CD14-positive monocyte (primary cell): ENCODE measurements around the gene SLC35D2. TPM values are rescaled to one million over a fixed set of nuclear protein-coding genes. Genes with fewer than 3 reads are reported as not detected.

Experiments used
- DNase-seq, 3 donors: peaks; one replicate each; pipeline ENCODE4 v3.0.0-alpha.2; 2011 to 2022
- H2AFZ ChIP-seq: 2 replicates; pipeline ENCODE4 v1.6.0; 2012; ENCODE audit warnings: mild to moderate bottlenecking, low read depth, low read length, inconsistent platforms; ENCODE audit not compliant: insufficient read depth, poor library complexity, severe bottlenecking
- H3K27ac ChIP-seq, 2 donors: 1 replicate in 1 of 2; 2 replicates in 1 of 2; pipeline ENCODE4 v1.5.1; 2012 to 2013; ENCODE audit warnings: low read length in 2 of 2, control low read depth in 1 of 2, inconsistent platforms in 1 of 2, low read depth in 1 of 2, mild to moderate bottlenecking in 1 of 2
- H3K27me3 ChIP-seq, 2 donors: one replicate each; pipeline versions ENCODE4 v1.6.0 to v1.6.1; 2011 to 2013; ENCODE audit warnings: low read length in 2 of 2; ENCODE audit not compliant: control insufficient read depth in 2 of 2, insufficient read depth in 2 of 2
- H3K36me3 ChIP-seq, 2 donors: replicated peaks in 1 of 2; 1 replicate in 1 of 2; 2 replicates in 1 of 2; pipeline versions ENCODE4 v1.5.1 to v1.6.1; 2012 to 2013; ENCODE audit warnings: low read length in 2 of 2, control low read depth in 1 of 2, inconsistent platforms in 1 of 2, mild to moderate bottlenecking in 1 of 2; ENCODE audit not compliant: insufficient read depth in 2 of 2, control insufficient read depth in 1 of 2
- H3K4me1 ChIP-seq, 2 donors: 1 replicate in 1 of 2; 2 replicates in 1 of 2; pipeline versions ENCODE4 v1.5.1 to v1.6.1; 2012 to 2013; ENCODE audit warnings: low read length in 2 of 2, control low read depth in 1 of 2, inconsistent platforms in 1 of 2, mild to moderate bottlenecking in 1 of 2, moderate library complexity in 1 of 2; ENCODE audit not compliant: insufficient read depth in 2 of 2, control insufficient read depth in 1 of 2
- H3K4me2 ChIP-seq: replicated peaks from 2 replicates; pipeline ENCODE3; 2012; ENCODE audit warnings: low read length, moderate library complexity, mild to moderate bottlenecking; ENCODE audit not compliant: poor library complexity, severe bottlenecking; ENCODE audit errors: extremely low read depth
- H3K4me3 ChIP-seq, 3 experiments: fragments of 200-600 bp in 1 of 3; sonication (generic) in 1 of 3; replicated peaks in 1 of 3; 1 replicate in 2 of 3; 2 replicates in 1 of 3; pipeline ENCODE4 v1.5.1; 2011 to 2013; ENCODE audit warnings: low read length in 3 of 3, mild to moderate bottlenecking in 3 of 3, control low read depth in 2 of 3, low read depth in 2 of 3, inconsistent platforms in 1 of 3, moderate library complexity in 1 of 3
- H3K79me2 ChIP-seq: 2 replicates; pipeline ENCODE4 v1.6.0; 2012; ENCODE audit warnings: mild to moderate bottlenecking, control low read depth, inconsistent platforms, low read length, moderate library complexity; ENCODE audit not compliant: insufficient read depth
- H3K9ac ChIP-seq: 2 replicates; pipeline ENCODE4 v1.6.0; 2017; ENCODE audit warnings: low read length, mild to moderate bottlenecking; ENCODE audit not compliant: insufficient read depth, poor library complexity, severe bottlenecking
- H3K9me3 ChIP-seq, 2 donors: replicated peaks in 1 of 2; 1 replicate in 1 of 2; 2 replicates in 1 of 2; pipeline versions ENCODE4 v1.5.1 to v1.6.1; 2012 to 2013; ENCODE audit warnings: low read length in 2 of 2, control low read depth in 1 of 2; ENCODE audit not compliant: control insufficient read depth in 1 of 2, insufficient read depth in 1 of 2
- H4K20me1 ChIP-seq: 2 replicates; pipeline ENCODE4 v1.6.0; 2012; ENCODE audit warnings: mild to moderate bottlenecking, low read length, control low read depth, moderate library complexity; ENCODE audit not compliant: insufficient read depth
- H3K27ac Mint-ChIP-seq, 7 donors: one replicate each; pipeline ENCODE4 v1.8.0; 2020; ENCODE audit warnings: mild to moderate bottlenecking in 7 of 7, mixed read lengths in 7 of 7, moderate library complexity in 6 of 7, inconsistent platforms in 2 of 7
- H3K27me3 Mint-ChIP-seq, 3 donors: one replicate each; pipeline ENCODE4 v1.8.0; 2021 to 2022; ENCODE audit warnings: low read depth in 3 of 3, mild to moderate bottlenecking in 3 of 3, mixed read lengths in 3 of 3, moderate library complexity in 3 of 3, inconsistent platforms in 1 of 3
- H3K36me3 Mint-ChIP-seq, 2 donors: one replicate each; pipeline ENCODE4 v1.8.0; 2020; ENCODE audit warnings: mixed read lengths in 2 of 2, inconsistent platforms in 1 of 2, mild to moderate bottlenecking in 1 of 2
- H3K4me1 Mint-ChIP-seq: one replicate; pipeline ENCODE4 v1.8.0; 2020; ENCODE audit warnings: mild to moderate bottlenecking, mixed read lengths
- H3K4me3 Mint-ChIP-seq, 2 donors: one replicate each; pipeline ENCODE4 v1.8.0; 2020; ENCODE audit warnings: mild to moderate bottlenecking in 2 of 2, mixed read lengths in 2 of 2, moderate library complexity in 1 of 2
- H3K9me3 Mint-ChIP-seq, 7 donors: one replicate each; pipeline ENCODE4 v1.8.0; 2020 to 2022; ENCODE audit warnings: mixed read lengths in 7 of 7, mild to moderate bottlenecking in 6 of 7, moderate library complexity in 6 of 7, inconsistent platforms in 2 of 7
- WGBS: methylation state at CpG from one replicate; pipeline ENCODE4 v1.1.5; 2013; ENCODE audit warnings: missing lambda C conversion rate; ENCODE audit not compliant: insufficient coverage; 5-methylcytosine and 5-hydroxymethylcytosine counted together
- intact Hi-C, 2 donors: fragments of 100-400 bp; cut with micrococcal nuclease; formaldehyde crosslinking; loops; one replicate each; pipeline versions ENCODE4 v1.15.0 to v1.15.1; 2023
- polyA plus RNA-seq, 3 donors: library from polyadenylated mRNA; depleted of rRNA in 1 of 3; unstranded in 2 of 3; stranded (reverse) in 1 of 3; fragments of 300-500 nt in 2 of 3; fragments of >200 nt in 1 of 3; fragmentation: Illumina TruSeq in 2 of 3; gene quantifications; 1 replicate in 2 of 3; 2 replicates in 1 of 3; pipeline ENCODE4 v1.2.3, GENCODE V29; 2012 to 2021
- TF ChIP-seq, protein P1 (sequence below): fragments of 200-600 bp; IDR thresholded peaks from one replicate; pipeline ENCODE4 v1.8.0; 2022; ENCODE audit warnings: antibody characterized with exemption, mild to moderate bottlenecking

SLC35D2 gene
- polyA plus RNA-seq, 3 donors, result 14.8 to 27.4 (median 20.0) TPM

DNA sequence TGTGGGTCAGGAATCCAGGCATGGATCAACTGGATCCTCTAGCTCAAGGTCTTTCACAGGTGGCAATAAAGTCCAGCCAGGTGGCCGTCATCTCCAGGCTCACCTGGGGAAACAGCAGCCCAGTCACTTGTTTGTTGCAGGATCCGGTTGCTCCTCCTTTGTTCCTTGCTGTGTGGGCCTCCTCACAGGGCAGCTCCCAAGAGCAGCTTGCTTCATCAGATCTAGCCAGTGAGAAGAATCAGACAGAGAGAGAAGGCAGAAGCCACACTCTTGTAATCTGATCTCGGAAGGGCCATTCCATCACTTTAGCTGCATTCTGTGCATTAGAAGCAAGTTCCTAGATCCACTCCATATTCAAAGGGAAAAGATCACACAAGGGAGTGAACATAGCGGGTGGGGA, 78.3 kb downstream of the SLC35D2 start:
- Mint-ChIP-seq H3K9me3 (peaks cover 0 to 11% (median 1%) of the 10 kb centered on the region in 7 donors), H3K4me3 (no peak overlapping the region), H3K27ac (no peak overlapping the region), H3K36me3 (no peaks in the 10 kb centered on the region), H3K27me3 (peaks cover 10 to 13% (median 10%) of the 10 kb centered on the region in 3 donors), H3K4me1 (no peaks in the 10 kb centered on the region)
- 94% methylated on average over 2 of the region's 4 CpGs for WGBS
- TF ChIP-seq, protein P1, sequence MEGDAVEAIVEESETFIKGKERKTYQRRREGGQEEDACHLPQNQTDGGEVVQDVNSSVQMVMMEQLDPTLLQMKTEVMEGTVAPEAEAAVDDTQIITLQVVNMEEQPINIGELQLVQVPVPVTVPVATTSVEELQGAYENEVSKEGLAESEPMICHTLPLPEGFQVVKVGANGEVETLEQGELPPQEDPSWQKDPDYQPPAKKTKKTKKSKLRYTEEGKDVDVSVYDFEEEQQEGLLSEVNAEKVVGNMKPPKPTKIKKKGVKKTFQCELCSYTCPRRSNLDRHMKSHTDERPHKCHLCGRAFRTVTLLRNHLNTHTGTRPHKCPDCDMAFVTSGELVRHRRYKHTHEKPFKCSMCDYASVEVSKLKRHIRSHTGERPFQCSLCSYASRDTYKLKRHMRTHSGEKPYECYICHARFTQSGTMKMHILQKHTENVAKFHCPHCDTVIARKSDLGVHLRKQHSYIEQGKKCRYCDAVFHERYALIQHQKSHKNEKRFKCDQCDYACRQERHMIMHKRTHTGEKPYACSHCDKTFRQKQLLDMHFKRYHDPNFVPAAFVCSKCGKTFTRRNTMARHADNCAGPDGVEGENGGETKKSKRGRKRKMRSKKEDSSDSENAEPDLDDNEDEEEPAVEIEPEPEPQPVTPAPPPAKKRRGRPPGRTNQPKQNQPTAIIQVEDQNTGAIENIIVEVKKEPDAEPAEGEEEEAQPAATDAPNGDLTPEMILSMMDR, result no peak
- H3K27me3 ChIP-seq, result no peaks in the 10 kb centered on the region
- no peaks in the 10 kb centered on the region for H4K20me1 ChIP-seq
- H3K9me3 ChIP-seq, result no peaks in the 10 kb centered on the region
- no peak overlapping the region for H2AFZ ChIP-seq
- H3K36me3 ChIP-seq, result no peaks in the 10 kb centered on the region
- no peak overlapping the region for H3K4me3 ChIP-seq
- no peak for DNase-seq
- H3K27ac ChIP-seq, result no peak overlapping the region
- H3K9ac ChIP-seq, result no peak overlapping the region
- intact Hi-C loops, result no loop called here
- no peak overlapping the region for H3K4me2 ChIP-seq
- H3K4me1 ChIP-seq, result no peaks in the 10 kb centered on the region
- no peaks in the 10 kb centered on the region for H3K79me2 ChIP-seq

DNA sequence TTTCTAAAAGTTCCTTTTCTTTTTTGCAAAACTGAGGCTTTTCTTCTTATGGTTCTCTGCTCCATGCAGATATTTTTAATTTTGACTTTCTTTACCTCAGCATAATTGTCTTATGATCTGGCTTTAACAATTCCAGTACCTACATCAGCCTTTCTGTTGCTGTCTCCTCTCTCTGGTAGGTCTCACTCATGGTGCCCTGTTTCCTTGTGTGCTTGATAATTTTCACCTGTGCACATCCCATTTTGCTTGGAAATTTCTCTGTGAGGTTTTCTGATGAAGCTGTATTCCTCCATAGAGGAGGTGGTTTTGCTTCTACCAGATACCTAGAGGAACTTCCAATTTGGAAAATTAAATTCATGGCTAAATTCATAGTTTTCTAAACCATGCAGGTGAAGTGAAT, 79.3 kb downstream of the SLC35D2 start:
- Histone ChIP-seq H3K4me1 (no peaks in the 10 kb centered on the region), H3K27ac (no peak overlapping the region), H2AFZ (no peak overlapping the region), H3K4me2 (no peak overlapping the region), H4K20me1 (no peaks in the 10 kb centered on the region), H3K79me2 (no peaks in the 10 kb centered on the region), H3K9ac (no peak overlapping the region), H3K9me3 (no peaks in the 10 kb centered on the region), H3K4me3 (no peak overlapping the region), H3K27me3 (no peaks in the 10 kb centered on the region), H3K36me3 (no peaks in the 10 kb centered on the region)
- Mint-ChIP-seq H3K27me3 (peaks cover 8 to 10% (median 10%) of the 10 kb centered on the region in 3 donors), H3K27ac (no peak overlapping the region), H3K36me3 (no peaks in the 10 kb centered on the region), H3K4me1 (no peaks in the 10 kb centered on the region), H3K4me3 (no peak overlapping the region), H3K9me3 (peaks cover 0 to 11% (median 1%) of the 10 kb centered on the region in 7 donors)
- TF ChIP-seq, protein P1, result no peak
- intact Hi-C loops, result no loop called here
- DNase-seq, result no peak
